Measurements from ENCODE around the gene GYPA.
"Not testable (repeated sequence)": the region's sequence is repeated elsewhere in the genome, so short reads cannot be mapped to it uniquely, and the experiment has no call there.

Gene GYPA

DNA sequence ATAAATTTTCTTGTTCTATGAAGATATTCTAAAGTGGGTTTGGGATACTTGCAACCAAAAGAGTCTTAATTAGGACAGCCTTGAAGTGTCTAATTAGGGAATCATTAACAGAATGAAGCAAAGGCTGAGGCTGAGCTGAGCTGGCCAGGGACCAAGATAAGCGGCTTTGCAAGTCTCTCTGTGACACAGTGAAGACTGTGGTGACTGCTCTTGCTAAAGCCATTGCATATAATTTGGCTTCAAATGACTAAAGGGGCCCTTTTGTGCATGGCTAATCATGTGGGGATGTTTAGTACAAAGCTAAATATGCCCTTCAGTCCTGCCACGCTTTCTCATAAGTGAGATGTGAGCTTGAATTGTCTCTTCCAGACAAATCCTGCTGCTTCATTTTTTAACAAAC lies 31.2 kb upstream of the GYPA start:
- H3K36me3 ChIP-seq (ENCODE audit: control insufficient read depth, insufficient read depth, low read length), result no peaks in the 10 kb centered on the region
- no peak for DNase-seq
- no peak overlapping the region for H3K27ac ChIP-seq (ENCODE audit: insufficient read depth, low read length, poor library complexity, severe bottlenecking)
- H3K9me3 ChIP-seq (ENCODE audit: control insufficient read depth, low read length), result no peaks in the 10 kb centered on the region
- no peaks in the 10 kb centered on the region for H3K27me3 ChIP-seq (replicated peaks; ENCODE audit: control insufficient read depth, insufficient read depth, low read length, poor library complexity, severe bottlenecking)
- no peaks in the 10 kb centered on the region for H3K4me1 ChIP-seq (ENCODE audit: control insufficient read depth, insufficient read depth, low read length, poor library complexity, severe bottlenecking)
- H3K4me3 ChIP-seq (ENCODE audit: insufficient read depth, low read depth, low read length, poor library complexity, severe bottlenecking), result no peak overlapping the region

DNA sequence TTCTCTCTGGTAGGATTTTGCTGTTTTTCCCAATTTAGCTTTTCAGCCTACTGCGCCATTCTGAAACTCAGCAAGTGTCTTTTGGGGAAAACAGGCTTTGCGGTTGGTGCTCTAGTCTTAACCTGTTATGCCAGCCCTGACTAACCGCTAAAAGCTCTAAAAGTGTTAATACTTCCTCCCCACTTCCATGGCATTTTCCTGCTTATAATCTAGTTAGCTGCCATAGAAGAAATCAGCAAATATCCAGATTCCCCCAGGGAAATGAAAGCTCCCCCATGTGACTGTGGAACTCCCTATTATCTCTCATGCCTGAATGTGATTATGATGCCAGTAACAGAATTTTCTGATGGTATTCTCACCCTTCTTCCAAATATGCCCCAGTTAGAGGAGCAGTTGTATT lies 28.7 kb upstream of the GYPA start:
- Histone ChIP-seq H3K4me3 (ENCODE audit: insufficient read depth, low read depth, low read length, poor library complexity, severe bottlenecking) (no peak overlapping the region), H3K27me3 (replicated peaks; ENCODE audit: control insufficient read depth, insufficient read depth, low read length, poor library complexity, severe bottlenecking) (no peaks in the 10 kb centered on the region)
- no peak for DNase-seq

DNA sequence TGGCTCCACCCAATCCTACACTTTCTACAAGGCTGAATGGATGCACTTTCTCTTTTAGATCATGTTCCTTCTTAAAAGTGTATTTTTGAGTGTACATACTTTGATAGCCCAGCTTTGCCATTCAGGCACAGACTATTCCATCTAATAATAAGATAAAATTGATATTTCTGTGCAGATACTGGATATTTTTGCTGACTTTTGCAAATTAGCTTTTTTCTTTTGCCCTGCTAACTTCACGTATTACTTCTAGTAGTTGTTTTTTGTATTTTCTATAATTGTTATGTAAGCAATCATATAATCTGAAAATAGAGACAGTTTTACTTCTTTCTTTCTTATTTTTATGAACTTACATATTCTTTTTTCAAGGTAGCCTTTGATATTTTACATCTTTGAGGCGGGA lies 13.5 kb upstream of the GYPA start:
- no peaks in the 10 kb centered on the region for H3K36me3 ChIP-seq (ENCODE audit: control insufficient read depth, insufficient read depth, low read length)
- H3K27ac ChIP-seq (ENCODE audit: insufficient read depth, low read length, poor library complexity, severe bottlenecking), result no peak overlapping the region
- H3K4me3 ChIP-seq (ENCODE audit: insufficient read depth, low read depth, low read length, poor library complexity, severe bottlenecking), result no peak overlapping the region
- no peaks in the 10 kb centered on the region for H3K27me3 ChIP-seq (replicated peaks; ENCODE audit: control insufficient read depth, insufficient read depth, low read length, poor library complexity, severe bottlenecking)
- no peaks in the 10 kb centered on the region for H3K4me1 ChIP-seq (ENCODE audit: control insufficient read depth, insufficient read depth, low read length, poor library complexity, severe bottlenecking)
- H3K9me3 ChIP-seq (ENCODE audit: control insufficient read depth, low read length), result no peaks in the 10 kb centered on the region
- DNase-seq, result no peak

More for the DNA sequence above, 28.7 kb upstream of the GYPA start:
- Histone ChIP-seq H3K36me3 (ENCODE audit: control insufficient read depth, insufficient read depth, low read length) (no peaks in the 10 kb centered on the region), H3K9me3 (ENCODE audit: control insufficient read depth, low read length) (no peaks in the 10 kb centered on the region), H3K27ac (ENCODE audit: insufficient read depth, low read length, poor library complexity, severe bottlenecking) (no peak overlapping the region), H3K4me1 (ENCODE audit: control insufficient read depth, insufficient read depth, low read length, poor library complexity, severe bottlenecking) (no peaks in the 10 kb centered on the region)

DNA sequence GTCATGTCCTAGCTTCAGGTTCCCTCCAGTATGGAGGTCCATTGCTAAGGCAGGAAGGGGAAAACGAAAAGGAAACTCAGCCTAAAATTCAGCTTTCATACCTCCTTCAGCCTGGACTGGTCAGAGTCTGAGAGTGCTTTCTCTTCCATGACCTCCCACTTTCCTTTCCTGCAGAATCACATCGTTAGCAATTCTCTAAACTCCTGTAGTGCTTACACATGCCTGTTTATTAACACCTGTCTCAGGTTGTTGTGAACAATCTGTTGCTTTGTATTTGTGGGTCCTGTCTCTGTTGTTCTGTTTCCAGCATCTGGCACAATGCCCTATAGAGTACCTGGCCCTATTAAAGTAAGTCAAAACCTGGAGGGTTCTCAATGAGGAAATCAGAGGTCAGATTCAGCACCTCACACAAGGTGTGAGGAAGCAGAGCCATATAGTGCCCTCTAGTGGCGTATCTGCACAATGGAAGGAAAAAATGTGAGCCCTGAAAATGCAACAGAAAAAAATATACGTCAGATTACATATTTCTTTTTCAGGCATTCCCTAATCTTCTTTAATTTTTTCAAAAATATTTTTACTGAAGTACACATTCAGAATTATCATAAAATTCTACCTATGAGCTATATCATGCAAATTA lies 2.3 kb upstream of the GYPA start:
- H3K4me1 ChIP-seq (ENCODE audit: control insufficient read depth, insufficient read depth, low read length, poor library complexity, severe bottlenecking); H3K36me3 ChIP-seq (ENCODE audit: control insufficient read depth, insufficient read depth, low read length); H3K27me3 ChIP-seq (replicated peaks; ENCODE audit: control insufficient read depth, insufficient read depth, low read length, poor library complexity, severe bottlenecking); H3K4me3 ChIP-seq (ENCODE audit: insufficient read depth, low read depth, low read length, poor library complexity, severe bottlenecking); H3K27ac ChIP-seq (ENCODE audit: insufficient read depth, low read length, poor library complexity, severe bottlenecking); H3K9me3 ChIP-seq (ENCODE audit: control insufficient read depth, low read length): not testable (repeated sequence)
- DNase-seq, result peak in 1 of 3 donors; percentile 5

DNA sequence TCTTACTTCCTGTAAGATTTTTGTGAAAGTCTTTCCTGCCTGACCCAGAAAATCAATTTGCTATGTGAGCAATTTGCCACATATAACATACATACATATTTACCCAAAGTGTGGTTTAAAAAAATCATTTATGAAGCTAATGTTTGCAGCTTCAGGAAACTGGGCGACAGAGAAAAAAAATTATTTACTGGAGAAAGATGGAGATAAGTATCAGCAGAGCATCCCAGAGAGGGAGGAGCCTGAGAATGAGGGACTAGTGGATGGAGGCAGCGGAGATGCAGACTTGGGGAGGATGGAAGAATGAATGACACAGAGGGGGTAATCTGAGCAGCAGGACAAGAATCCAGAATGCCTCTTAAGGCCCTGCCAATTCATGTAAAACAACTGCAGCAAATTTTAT lies 975 bp upstream of the GYPA start:
- Histone ChIP-seq H3K9me3 (ENCODE audit: control insufficient read depth, low read length) (no peaks in the 10 kb centered on the region), H3K27ac (ENCODE audit: insufficient read depth, low read length, poor library complexity, severe bottlenecking) (no peak overlapping the region), H3K27me3 (replicated peaks; ENCODE audit: control insufficient read depth, insufficient read depth, low read length, poor library complexity, severe bottlenecking) (no peaks in the 10 kb centered on the region), H3K4me3 (ENCODE audit: insufficient read depth, low read depth, low read length, poor library complexity, severe bottlenecking) (no peak overlapping the region), H3K36me3 (ENCODE audit: control insufficient read depth, insufficient read depth, low read length) (no peaks in the 10 kb centered on the region), H3K4me1 (ENCODE audit: control insufficient read depth, insufficient read depth, low read length, poor library complexity, severe bottlenecking) (no peaks in the 10 kb centered on the region)
- DNase-seq, result no peak

DNA sequence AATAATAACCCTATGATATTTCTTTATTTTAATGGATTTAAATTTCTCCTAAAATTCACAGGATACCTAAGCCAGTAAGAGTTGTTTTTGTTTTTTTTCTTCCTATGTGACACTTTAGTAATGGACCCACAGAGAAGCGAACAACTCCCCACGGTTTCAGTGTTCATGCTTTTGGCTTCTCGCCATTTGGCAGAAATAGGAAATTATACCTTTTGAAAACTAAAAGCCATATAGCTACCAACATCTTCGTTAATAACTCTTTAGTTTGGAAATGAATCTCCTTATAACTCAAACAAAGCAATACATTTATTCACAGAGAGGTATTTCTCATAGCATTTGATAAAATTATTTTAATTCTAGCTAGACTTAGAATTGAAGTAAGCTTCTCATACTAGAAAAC lies 527 bp downstream of the GYPA start:
- H3K36me3 ChIP-seq (ENCODE audit: control insufficient read depth, insufficient read depth, low read length); H3K27me3 ChIP-seq (replicated peaks; ENCODE audit: control insufficient read depth, insufficient read depth, low read length, poor library complexity, severe bottlenecking); DNase-seq; H3K27ac ChIP-seq (ENCODE audit: insufficient read depth, low read length, poor library complexity, severe bottlenecking); H3K9me3 ChIP-seq (ENCODE audit: control insufficient read depth, low read length); H3K4me3 ChIP-seq (ENCODE audit: insufficient read depth, low read depth, low read length, poor library complexity, severe bottlenecking); H3K4me1 ChIP-seq (ENCODE audit: control insufficient read depth, insufficient read depth, low read length, poor library complexity, severe bottlenecking): not testable (repeated sequence)

DNA sequence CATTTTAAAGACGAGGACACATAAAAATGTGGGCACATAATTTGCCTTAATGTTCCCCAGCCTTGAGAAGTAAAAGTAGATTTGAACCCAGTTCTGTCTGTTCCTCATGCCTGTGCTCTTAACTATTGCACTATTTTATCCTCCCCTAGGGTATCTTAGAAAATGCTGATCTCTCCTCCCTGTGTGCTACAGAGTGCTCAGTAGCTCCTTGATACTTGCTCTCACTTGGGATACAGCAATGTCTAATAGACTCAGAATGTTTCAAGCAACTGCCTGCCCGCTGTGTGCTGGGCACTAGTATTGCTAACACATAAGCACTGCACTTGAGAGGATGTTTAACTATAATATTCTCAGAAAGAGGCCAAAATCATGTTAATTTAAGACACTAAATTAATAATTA lies 971 bp downstream of the GYPA start:
- H3K36me3 ChIP-seq (ENCODE audit: control insufficient read depth, insufficient read depth, low read length); H3K27ac ChIP-seq (ENCODE audit: insufficient read depth, low read length, poor library complexity, severe bottlenecking); DNase-seq; H3K4me1 ChIP-seq (ENCODE audit: control insufficient read depth, insufficient read depth, low read length, poor library complexity, severe bottlenecking); H3K27me3 ChIP-seq (replicated peaks; ENCODE audit: control insufficient read depth, insufficient read depth, low read length, poor library complexity, severe bottlenecking); H3K9me3 ChIP-seq (ENCODE audit: control insufficient read depth, low read length); H3K4me3 ChIP-seq (ENCODE audit: insufficient read depth, low read depth, low read length, poor library complexity, severe bottlenecking): not testable (repeated sequence)

DNA sequence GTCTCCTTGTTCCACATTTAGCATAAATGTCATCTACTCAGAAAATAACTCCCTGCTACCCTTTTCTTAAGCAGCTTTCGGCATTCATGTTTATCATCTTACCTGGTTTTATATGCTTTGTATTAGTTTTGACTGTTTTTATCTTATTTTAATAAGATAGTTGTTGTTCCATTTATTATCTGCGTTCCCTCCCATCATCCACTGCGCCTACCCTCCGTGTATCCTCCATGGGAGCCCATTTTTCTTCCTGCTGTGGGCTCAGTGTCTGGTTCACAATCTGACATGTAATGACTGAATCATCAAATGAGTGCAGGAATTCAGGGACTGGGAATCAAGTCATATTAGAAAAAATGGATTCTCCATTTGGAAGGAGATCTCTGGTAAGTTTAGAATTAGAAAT lies 2.3 kb downstream of the GYPA start:
- H3K27me3 ChIP-seq (replicated peaks; ENCODE audit: control insufficient read depth, insufficient read depth, low read length, poor library complexity, severe bottlenecking); H3K27ac ChIP-seq (ENCODE audit: insufficient read depth, low read length, poor library complexity, severe bottlenecking); H3K36me3 ChIP-seq (ENCODE audit: control insufficient read depth, insufficient read depth, low read length); H3K4me1 ChIP-seq (ENCODE audit: control insufficient read depth, insufficient read depth, low read length, poor library complexity, severe bottlenecking); DNase-seq; H3K9me3 ChIP-seq (ENCODE audit: control insufficient read depth, low read length); H3K4me3 ChIP-seq (ENCODE audit: insufficient read depth, low read depth, low read length, poor library complexity, severe bottlenecking): not testable (repeated sequence)

DNA sequence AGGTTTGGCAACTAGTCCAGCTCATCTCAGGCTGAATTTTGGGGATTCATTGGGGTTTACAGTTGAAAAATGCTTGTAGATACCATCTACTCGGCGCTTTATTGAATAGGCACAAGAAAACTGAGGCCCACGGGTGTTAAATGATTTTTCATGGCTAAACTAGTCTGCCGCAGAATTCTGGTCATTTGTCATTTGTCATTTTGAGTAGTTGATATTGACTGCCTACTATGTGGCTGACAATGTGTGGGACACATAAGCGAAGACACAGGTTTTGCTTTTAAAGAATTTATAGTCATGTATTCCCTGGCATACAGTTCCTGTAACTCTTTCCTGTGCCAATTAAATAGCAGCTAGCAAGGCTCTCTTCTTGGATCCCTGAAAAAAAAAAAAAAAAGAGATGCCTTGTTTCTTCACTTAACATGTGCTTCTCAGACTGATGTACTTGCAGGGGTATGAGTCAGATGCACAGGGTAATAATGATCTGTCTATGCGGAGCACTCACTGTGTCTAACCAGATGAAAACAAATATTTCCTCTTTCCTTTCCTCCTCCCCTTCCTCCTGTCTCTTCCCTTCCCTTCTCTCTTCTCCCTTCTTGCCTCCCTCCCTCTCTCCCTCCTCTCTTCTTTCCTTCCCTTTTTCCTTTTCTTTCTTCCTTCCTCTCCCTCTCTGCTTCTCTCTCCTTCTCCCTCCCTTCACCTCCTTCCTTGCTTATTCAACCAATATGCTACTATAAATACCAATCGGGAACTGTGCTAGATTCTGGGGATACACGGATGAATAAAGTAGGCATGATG lies 3.2 kb downstream of the GYPA start:
- H3K9me3 ChIP-seq (ENCODE audit: control insufficient read depth, low read length); H3K4me3 ChIP-seq (ENCODE audit: insufficient read depth, low read depth, low read length, poor library complexity, severe bottlenecking); H3K27ac ChIP-seq (ENCODE audit: insufficient read depth, low read length, poor library complexity, severe bottlenecking); H3K36me3 ChIP-seq (ENCODE audit: control insufficient read depth, insufficient read depth, low read length); DNase-seq; H3K4me1 ChIP-seq (ENCODE audit: control insufficient read depth, insufficient read depth, low read length, poor library complexity, severe bottlenecking); H3K27me3 ChIP-seq (replicated peaks; ENCODE audit: control insufficient read depth, insufficient read depth, low read length, poor library complexity, severe bottlenecking): not testable (repeated sequence)

DNA sequence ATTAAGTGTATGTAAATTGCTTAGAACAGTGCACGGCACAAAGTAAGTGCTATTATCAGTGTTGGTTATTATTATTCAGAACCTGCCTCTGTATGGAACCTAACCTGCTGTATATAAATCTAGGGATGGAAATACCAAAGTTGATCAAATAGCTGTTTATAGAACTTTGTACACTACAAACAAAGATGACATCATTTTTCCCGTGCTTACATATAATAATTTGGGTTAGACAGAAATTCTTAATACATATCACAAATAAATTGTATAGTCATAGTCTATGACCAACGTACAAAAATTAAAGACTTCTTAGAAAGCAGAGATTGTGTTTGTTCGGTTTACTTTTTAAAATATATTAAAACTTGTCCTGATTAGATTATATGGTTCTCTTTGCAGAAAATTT lies 4.3 kb downstream of the GYPA start:
- not testable (repeated sequence) for H3K27me3 ChIP-seq (replicated peaks; ENCODE audit: control insufficient read depth, insufficient read depth, low read length, poor library complexity, severe bottlenecking); H3K36me3 ChIP-seq (ENCODE audit: control insufficient read depth, insufficient read depth, low read length); H3K9me3 ChIP-seq (ENCODE audit: control insufficient read depth, low read length); H3K27ac ChIP-seq (ENCODE audit: insufficient read depth, low read length, poor library complexity, severe bottlenecking); H3K4me1 ChIP-seq (ENCODE audit: control insufficient read depth, insufficient read depth, low read length, poor library complexity, severe bottlenecking); DNase-seq; H3K4me3 ChIP-seq (ENCODE audit: insufficient read depth, low read depth, low read length, poor library complexity, severe bottlenecking)
